Activated T-cell treated with anti-CD3 and anti-CD28 coated beads for 24 hours (primary cell): ENCODE data around the gene TM4SF4.

Source experiments
- DNase-seq: peaks from one replicate; pipeline ENCODE4 v3.0.0-alpha.2; 2020; ENCODE audit warnings: low read depth

Gene TM4SF4

GRCh38 chr3:149548669-149549065 lies 74.2 kb downstream of the TM4SF4 start:
- DNase-seq, result no peak

- no peak for DNase-seq
Observed at GRCh38 chr3:149551500-149551899, 77.0 kb downstream of the TM4SF4 start.

- no peak for DNase-seq
Observed at GRCh38 chr3:149552700-149553099, 78.2 kb downstream of the TM4SF4 start.
